IPS-20b (cell line): ENCODE results near the gene HBS1L.

ENCODE experiments used
- H3K27ac ChIP-seq: one replicate; pipeline ENCODE4 v1.5.1; 2013; ENCODE audit warnings: low read length
- H3K27me3 ChIP-seq: 2 replicates; pipeline ENCODE4 v1.6.1; 2013; ENCODE audit warnings: mild to moderate bottlenecking, low read length, inconsistent platforms; ENCODE audit not compliant: insufficient read depth
- H3K36me3 ChIP-seq: 2 replicates; pipeline ENCODE4 v1.6.1; 2013; ENCODE audit warnings: low read depth, mild to moderate bottlenecking, inconsistent platforms, low read length, moderate library complexity; ENCODE audit not compliant: insufficient read depth
- H3K4me1 ChIP-seq: 2 replicates; pipeline ENCODE4 v1.6.1; 2013; ENCODE audit warnings: mild to moderate bottlenecking, control low read depth, inconsistent platforms, low read length, moderate library complexity; ENCODE audit not compliant: insufficient read depth
- H3K4me3 ChIP-seq: 2 replicates; pipeline ENCODE4 v1.5.1; 2013; ENCODE audit warnings: mild to moderate bottlenecking, low read length, inconsistent platforms
- H3K9ac ChIP-seq: 2 replicates; pipeline ENCODE4 v1.6.1; 2013; ENCODE audit warnings: low read depth, mild to moderate bottlenecking, inconsistent platforms, low read length, moderate library complexity
- H3K9me3 ChIP-seq: 2 replicates; pipeline ENCODE4 v1.6.1; 2013; ENCODE audit warnings: mild to moderate bottlenecking, low read depth, low read length, inconsistent platforms; ENCODE audit not compliant: insufficient read depth

Gene HBS1L

DNA sequence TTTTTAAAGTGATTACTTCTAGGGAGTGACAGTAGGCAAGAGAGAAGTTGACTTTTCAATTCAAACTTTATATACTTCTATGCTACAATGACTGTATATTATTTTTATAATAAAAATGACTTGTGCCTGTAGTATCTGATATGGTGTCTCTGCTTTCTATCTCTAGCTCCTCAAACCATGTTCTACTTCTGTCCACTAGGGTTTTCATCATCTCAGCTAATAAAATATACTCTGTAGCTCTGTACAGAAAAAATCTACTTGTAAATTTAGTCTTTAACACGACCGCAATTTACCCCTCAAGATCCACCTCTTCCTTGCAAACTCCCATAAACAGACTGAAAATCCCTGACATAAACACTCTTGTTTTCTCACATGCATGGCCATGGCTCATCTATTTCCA lies 42.3 kb downstream of the HBS1L start:
- no peak overlapping the region for H3K4me3 ChIP-seq
- H3K4me1 ChIP-seq: no peaks in the 10 kb centered on the region
- no peaks in the 10 kb centered on the region for H3K9me3 ChIP-seq
- H3K27ac ChIP-seq: no peak overlapping the region
- no peak overlapping the region for H3K9ac ChIP-seq
- H3K27me3 ChIP-seq: no peaks in the 10 kb centered on the region
- no peaks in the 10 kb centered on the region for H3K36me3 ChIP-seq

DNA sequence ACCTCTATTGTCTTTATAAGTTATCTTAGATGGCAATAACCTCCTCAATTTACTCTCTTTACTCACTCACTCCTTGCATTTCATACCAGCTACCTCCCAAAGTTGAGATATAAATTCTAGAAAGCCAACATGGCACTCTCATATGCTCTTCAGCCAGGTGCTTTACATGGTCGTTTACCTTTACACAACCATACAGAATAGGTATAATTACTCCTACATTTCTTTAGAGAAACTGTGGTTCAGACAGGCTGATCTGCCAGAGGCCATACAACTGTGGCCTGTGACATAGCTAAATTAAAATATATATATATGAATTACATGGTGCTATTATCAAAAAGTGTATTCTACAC lies 45.7 kb downstream of the HBS1L start:
- H3K27me3 ChIP-seq: no peaks in the 10 kb centered on the region
- no peaks in the 10 kb centered on the region for H3K9me3 ChIP-seq
- no peaks in the 10 kb centered on the region for H3K36me3 ChIP-seq
- H3K9ac ChIP-seq: no peak overlapping the region
- H3K4me3 ChIP-seq: no peak overlapping the region
- H3K27ac ChIP-seq: no peak overlapping the region
- H3K4me1 ChIP-seq: no peaks in the 10 kb centered on the region

DNA sequence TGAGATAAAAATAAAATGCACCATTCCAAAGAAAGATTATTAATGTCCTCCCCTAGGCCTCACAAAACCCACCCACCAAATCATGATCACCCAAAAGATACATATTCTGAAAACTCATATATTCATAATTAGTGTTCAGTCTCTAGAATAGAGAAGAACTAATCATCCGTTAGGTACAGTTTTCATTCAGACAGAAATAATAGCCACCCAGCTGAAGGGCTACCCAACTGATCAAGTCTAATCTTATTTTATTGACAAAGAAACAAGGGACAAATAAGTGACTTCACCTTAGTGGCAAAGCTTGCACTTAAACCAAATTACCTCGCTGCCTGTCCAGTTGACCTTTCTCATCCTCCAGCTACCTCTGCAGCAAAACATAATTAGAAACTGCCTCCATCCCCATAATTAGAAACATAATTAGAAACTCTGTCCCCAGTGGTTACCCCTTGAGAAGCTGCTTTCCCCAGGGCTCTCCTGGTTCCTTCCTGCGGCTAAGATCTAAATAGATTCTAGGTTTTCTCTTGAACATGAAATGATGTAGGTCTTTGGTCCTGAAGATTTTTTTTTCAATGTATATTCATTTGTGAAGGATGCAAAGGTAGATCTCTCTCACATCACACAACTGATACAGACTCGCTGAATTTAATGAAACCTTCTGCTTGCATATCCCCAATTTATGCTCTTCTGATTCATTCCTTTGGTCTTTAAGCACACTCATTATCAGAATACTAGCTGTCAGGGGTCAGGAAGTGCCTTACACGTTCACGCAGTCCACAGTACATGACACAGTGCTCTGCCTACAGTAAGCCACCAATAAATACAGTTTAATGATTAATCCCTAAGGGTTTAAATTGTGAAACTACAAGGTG lies 46.3 kb downstream of the HBS1L start:
- no peaks in the 10 kb centered on the region for H3K9me3 ChIP-seq
- H3K36me3 ChIP-seq: no peaks in the 10 kb centered on the region
- H3K4me3 ChIP-seq: no peak overlapping the region
- H3K9ac ChIP-seq: no peak overlapping the region
- H3K27me3 ChIP-seq: no peaks in the 10 kb centered on the region
- no peak overlapping the region for H3K27ac ChIP-seq
- no peaks in the 10 kb centered on the region for H3K4me1 ChIP-seq

DNA sequence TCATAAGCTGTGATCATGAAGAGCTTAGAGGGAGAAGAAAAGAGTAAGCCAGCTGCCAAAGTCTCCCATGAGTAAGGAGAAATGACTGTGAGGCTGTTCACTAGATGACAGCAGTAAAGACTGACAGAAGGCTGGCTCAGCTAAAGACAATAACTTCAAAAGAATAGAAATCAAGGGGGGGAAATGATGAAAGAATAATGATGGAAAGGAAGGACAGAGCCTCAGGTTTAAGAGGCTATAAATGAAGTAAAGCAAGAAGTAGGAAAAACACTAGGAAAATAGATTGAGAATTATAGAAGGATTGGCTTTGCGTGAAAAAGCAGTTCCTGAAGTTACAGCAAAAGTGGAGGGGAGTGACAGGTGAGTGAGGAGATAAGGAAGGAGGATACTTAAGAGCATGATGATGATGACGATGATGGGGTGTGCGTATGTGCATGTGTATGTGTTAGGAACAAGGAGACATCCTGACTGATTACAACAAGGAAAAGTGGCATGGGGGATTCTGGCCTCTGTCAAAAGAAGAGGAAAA lies 48.2 kb downstream of the HBS1L start:
- no peak overlapping the region for H3K9ac ChIP-seq
- no peak overlapping the region for H3K27ac ChIP-seq
- no peaks in the 10 kb centered on the region for H3K4me1 ChIP-seq

DNA sequence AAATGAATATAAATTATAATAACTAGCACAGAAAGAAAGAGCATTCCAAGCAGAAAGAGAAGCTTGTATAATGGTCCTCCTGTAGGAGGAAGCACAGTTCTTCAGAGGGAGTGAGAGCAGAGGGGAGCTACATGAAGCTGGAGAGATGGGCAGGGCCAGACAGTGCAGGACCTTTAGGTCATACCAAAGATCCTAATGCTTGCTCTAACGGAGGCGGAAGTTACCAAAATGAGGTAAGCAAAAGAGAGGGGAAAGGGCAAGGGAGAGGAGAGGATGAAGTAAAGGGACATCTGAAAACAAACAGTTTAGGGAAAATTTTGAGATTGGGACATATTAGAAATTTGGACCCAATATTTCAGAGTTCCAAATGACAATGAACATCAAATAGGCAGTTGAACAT lies 50.2 kb downstream of the HBS1L start:
- Histone ChIP-seq H3K4me1 (no peaks in the 10 kb centered on the region), H3K27me3 (no peaks in the 10 kb centered on the region), H3K4me3 (no peak overlapping the region), H3K36me3 (peaks cover 5% of the 10 kb centered on the region; the same call in 1 of the 2 replicates), H3K9ac (no peak overlapping the region), H3K9me3 (no peaks in the 10 kb centered on the region), H3K27ac (no peak overlapping the region)

More for the DNA sequence above, 48.2 kb downstream of the HBS1L start:
- Histone ChIP-seq H3K4me3 (no peak overlapping the region), H3K36me3 (peaks cover 2% of the 10 kb centered on the region; the same call in 1 of the 2 replicates), H3K27me3 (no peaks in the 10 kb centered on the region), H3K9me3 (no peaks in the 10 kb centered on the region)

DNA sequence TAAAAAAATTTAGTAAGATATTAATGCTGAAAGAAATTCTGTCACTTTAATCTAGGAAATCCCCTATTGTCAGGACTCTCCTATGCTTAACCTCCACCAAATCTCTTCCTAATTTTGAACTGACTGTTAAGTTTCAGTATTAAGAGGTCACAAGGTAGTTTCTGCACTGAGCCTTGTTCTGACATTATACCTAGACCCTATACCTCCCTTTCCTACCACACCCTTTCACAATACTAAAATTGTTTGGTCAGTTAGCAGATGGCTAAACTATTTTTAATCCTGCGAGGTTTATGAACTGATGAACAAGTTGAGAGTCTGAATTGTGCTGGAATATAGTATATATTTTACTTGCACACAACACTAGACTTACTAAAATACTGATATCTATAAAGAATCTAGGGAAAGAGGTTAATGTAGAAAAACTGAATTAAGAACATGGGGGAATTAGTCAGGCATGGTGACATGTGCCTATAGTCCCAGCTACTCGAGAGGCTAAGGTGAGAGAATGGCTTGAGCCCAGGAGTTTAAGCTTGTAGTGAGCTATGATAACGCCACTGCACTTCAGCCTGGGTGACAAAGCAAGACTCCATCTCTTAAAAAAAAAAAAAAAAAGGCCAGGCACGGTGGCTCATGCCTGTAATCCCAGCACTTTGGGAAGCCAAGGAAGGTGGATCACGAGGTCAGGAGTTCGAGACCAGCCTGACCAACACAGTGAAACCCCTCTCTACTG lies 51.5 kb downstream of the HBS1L start:
- Histone ChIP-seq H3K36me3 (peaks cover 5% of the 10 kb centered on the region; the same call in 1 of the 2 replicates), H3K4me1 (no peaks in the 10 kb centered on the region), H3K27me3 (no peaks in the 10 kb centered on the region), H3K9me3 (no peaks in the 10 kb centered on the region), H3K4me3 (no peak overlapping the region), H3K27ac (no peak overlapping the region), H3K9ac (no peak overlapping the region)

DNA sequence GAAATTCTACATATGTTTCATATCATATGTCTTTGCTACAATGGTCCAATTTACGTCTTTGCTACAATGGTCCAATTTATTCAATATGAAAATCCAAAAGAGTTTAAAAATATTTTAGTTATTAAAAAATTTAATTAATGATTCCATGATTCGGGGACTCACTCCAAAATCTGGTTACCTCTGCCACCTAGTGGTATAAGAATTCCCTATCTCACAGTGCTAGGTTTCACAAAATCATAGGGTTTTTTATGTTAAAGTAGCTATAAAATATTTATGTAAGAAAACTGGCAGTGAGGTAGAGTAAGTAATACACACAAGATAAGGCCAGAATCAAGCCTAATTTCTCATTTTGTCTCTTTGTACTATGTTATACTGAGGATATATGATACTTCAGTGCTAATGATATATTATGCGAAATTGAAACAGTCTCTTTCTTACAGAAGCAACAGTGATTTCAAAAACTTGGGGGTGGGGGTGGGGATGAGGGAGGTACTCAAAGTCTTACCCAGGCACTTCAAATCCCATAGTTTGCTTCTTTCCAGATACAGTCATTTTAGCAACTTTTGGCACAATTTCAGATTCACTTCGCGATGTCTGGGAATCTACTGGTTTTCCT lies 52.3 kb downstream of the HBS1L start:
- Histone ChIP-seq H3K27me3 (no peaks in the 10 kb centered on the region), H3K4me1 (no peaks in the 10 kb centered on the region), H3K27ac (no peak overlapping the region), H3K9ac (no peak overlapping the region), H3K36me3 (peaks cover 9% of the 10 kb centered on the region), H3K4me3 (no peak overlapping the region), H3K9me3 (no peaks in the 10 kb centered on the region)

DNA sequence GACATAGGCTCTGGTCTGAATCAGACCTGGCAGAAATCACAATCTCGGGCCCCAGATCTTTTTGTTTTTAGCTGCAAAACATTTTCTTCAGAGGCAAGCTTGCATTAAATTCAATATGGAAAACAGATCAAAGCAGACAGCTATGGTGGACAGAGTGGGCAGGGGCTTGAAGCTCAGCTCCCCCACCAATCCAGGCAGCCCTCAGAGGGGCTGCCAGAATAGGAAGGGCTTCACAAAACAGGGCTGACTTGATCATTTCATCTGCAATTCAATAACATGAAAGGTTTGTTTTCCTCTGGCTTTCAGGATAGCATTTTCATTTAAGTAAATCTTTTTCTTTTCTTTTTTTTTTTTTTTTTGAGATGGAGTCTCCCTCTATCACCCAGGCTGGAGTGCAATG lies 55.5 kb downstream of the HBS1L start:
- no peak overlapping the region for H3K27ac ChIP-seq
- H3K36me3 ChIP-seq: peaks cover 37% of the 10 kb centered on the region
- no peaks in the 10 kb centered on the region for H3K27me3 ChIP-seq
- H3K9ac ChIP-seq: no peak overlapping the region
- no peak overlapping the region for H3K4me3 ChIP-seq
- no peaks in the 10 kb centered on the region for H3K9me3 ChIP-seq
- H3K4me1 ChIP-seq: peaks cover 4% of the 10 kb centered on the region; the same call in 1 of the 2 replicates

DNA sequence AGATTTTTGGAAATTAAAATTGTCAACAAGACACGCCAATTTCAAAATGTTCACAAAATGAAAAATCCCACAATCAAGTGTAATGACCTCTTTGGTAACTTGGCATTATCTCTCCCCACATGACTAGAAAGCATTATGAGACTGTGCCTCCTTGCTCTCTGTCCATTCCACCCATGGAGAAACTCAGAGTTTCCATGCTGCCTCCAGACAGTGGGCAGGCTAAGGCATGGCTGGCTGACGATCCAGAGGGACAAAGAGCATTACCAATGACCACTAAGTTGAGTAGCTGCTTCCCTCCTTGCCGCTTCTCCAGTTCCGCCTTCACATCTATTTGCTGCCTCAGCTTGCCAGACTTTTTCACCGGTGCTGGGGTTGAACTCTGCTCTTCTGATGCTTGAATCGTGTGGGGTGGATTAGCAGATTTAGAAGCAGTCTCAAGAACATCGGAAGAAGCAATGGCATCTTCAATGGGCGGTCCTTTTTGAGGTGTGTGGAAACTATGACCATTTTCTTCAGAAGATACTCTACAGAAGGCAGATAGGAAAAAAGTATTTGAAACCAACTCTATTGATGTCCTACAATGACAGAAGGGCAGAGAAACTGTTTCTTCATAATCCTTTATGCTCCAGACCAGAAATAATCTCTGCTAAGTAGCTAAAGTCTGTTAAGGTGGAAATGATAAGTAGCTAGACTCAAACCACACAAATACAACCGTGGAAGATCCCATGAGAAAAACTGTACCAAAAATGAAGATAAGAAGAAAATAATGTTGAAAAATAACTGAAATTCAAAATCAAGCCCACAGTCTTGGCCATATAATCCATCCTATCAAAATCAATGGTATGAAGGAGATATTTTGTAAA lies 57.3 kb downstream of the HBS1L start:
- Histone ChIP-seq H3K36me3 (peaks cover 45% of the 10 kb centered on the region), H3K4me1 (peaks cover 4% of the 10 kb centered on the region; the same call in 1 of the 2 replicates), H3K9ac (no peak overlapping the region), H3K9me3 (no peaks in the 10 kb centered on the region), H3K27me3 (no peaks in the 10 kb centered on the region), H3K27ac (no peak overlapping the region), H3K4me3 (no peak overlapping the region)

DNA sequence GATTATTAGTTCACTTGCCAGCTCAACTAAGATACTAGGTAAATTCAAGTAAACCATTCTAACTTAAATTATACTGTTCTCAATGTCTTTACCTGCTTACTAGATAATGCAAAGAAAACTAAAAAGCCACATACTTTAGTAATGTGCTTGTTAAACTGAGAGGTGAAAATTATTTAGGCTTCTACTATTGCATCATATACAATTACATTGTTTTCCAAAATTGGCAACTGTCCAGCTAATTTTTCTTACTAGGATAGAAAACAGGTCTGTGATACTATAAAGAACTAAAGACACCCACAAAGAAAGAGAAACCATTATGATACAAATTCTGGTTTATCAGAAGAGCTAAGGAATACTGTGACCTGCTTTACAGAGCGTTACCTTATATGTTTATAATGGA lies 59.1 kb downstream of the HBS1L start:
- Histone ChIP-seq H3K9me3 (no peaks in the 10 kb centered on the region), H3K36me3 (peaks cover 51% of the 10 kb centered on the region), H3K4me1 (peaks cover 4% of the 10 kb centered on the region; the same call in 1 of the 2 replicates), H3K27ac (no peak overlapping the region), H3K9ac (no peak overlapping the region), H3K27me3 (no peaks in the 10 kb centered on the region), H3K4me3 (no peak overlapping the region)

DNA sequence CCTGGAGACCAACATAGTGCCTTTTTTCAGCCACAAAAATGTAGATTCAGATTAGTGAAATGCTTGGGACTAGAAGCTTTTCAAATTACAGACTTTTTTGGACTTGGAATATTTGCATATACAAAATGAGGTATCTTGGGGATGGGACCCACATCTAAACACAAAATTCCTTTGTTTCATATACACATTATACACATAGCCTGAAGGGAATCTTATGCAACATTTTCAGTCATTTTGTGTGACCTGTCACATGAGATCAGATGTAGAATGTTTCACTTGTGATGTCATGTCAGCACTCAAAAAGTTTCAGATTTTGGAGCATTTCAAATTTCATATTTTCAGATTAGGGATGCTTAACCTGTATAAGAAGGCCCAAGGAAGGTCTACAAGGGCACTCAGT lies 60.2 kb downstream of the HBS1L start:
- H3K36me3 ChIP-seq: peaks cover 51% of the 10 kb centered on the region

More for the DNA sequence above, 60.2 kb downstream of the HBS1L start:
- Histone ChIP-seq H3K4me1 (peaks cover 4% of the 10 kb centered on the region; the same call in 1 of the 2 replicates), H3K9me3 (no peaks in the 10 kb centered on the region), H3K4me3 (no peak overlapping the region), H3K27me3 (no peaks in the 10 kb centered on the region), H3K27ac (no peak overlapping the region), H3K9ac (no peak overlapping the region)
